ENCODE data around the gene ANKRD34A. TPM values are rescaled to one million over a fixed set of nuclear protein-coding genes. Genes with fewer than 3 reads are reported as not detected.

The ANKRD34A gene
- total RNA-seq, 1 donor from 2014 or later = 1.2 TPM

GRCh38 chr1:145944532-145944931 lies 19.8 kb downstream of the ANKRD34A start:
- H3K9me3 Mint-ChIP-seq (ENCODE audit: low read depth) = no peaks in the 10 kb centered on the region
- no peaks in the 10 kb centered on the region for H3K27me3 Mint-ChIP-seq (ENCODE audit: low read depth)
- DNase-seq (ENCODE audit: low spot score) = no peak
- no peak overlapping the region for H3K27ac Mint-ChIP-seq (ENCODE audit: unreplicated experiment)
- peaks cover 3% of the 10 kb centered on the region for H3K4me1 Mint-ChIP-seq (ENCODE audit: low read depth)
- no peak overlapping the region for H3K4me3 Mint-ChIP-seq (ENCODE audit: unreplicated experiment)
- no peak for TF ChIP-seq CTCF (IDR thresholded peaks at IDR 0.05)
- peaks cover 3% of the 10 kb centered on the region for H3K36me3 Mint-ChIP-seq (ENCODE audit: low read depth)

GRCh38 chr1:145942871-145943270 lies 21.5 kb downstream of the ANKRD34A start:
- H3K27ac Mint-ChIP-seq (ENCODE audit: unreplicated experiment) = peak overlapping the region; percentile 37

GRCh38 chr1:145942405-145942804 lies 22.0 kb downstream of the ANKRD34A start:
- no peaks in the 10 kb centered on the region for H3K9me3 Mint-ChIP-seq (ENCODE audit: low read depth)
- peaks cover 1% of the 10 kb centered on the region for H3K36me3 Mint-ChIP-seq (ENCODE audit: low read depth)
- no peaks in the 10 kb centered on the region for H3K27me3 Mint-ChIP-seq (ENCODE audit: low read depth)
- no peak for DNase-seq (ENCODE audit: low spot score)
- H3K27ac Mint-ChIP-seq (ENCODE audit: unreplicated experiment) = no peak overlapping the region
- TF ChIP-seq CTCF (IDR thresholded peaks at IDR 0.05) = no peak
- H3K4me1 Mint-ChIP-seq (ENCODE audit: low read depth) = no peaks in the 10 kb centered on the region
- no peak overlapping the region for H3K4me3 Mint-ChIP-seq (ENCODE audit: unreplicated experiment)

More at GRCh38 chr1:145942871-145943270, 21.5 kb downstream of the ANKRD34A start:
- Mint-ChIP-seq H3K9me3 (ENCODE audit: low read depth) (no peaks in the 10 kb centered on the region), H3K36me3 (ENCODE audit: low read depth) (peaks cover 1% of the 10 kb centered on the region), H3K27me3 (ENCODE audit: low read depth) (no peaks in the 10 kb centered on the region), H3K4me1 (ENCODE audit: low read depth) (no peaks in the 10 kb centered on the region), H3K4me3 (ENCODE audit: unreplicated experiment) (no peak overlapping the region)
- no peak for TF ChIP-seq CTCF (IDR thresholded peaks at IDR 0.05)
- no peak for DNase-seq (ENCODE audit: low spot score)

GRCh38 chr1:145937436-145937835 lies 26.9 kb downstream of the ANKRD34A start:
- Mint-ChIP-seq H3K4me1 (ENCODE audit: low read depth) (no peaks in the 10 kb centered on the region), H3K4me3 (ENCODE audit: unreplicated experiment) (no peak overlapping the region), H3K36me3 (ENCODE audit: low read depth) (peaks cover 14% of the 10 kb centered on the region), H3K27ac (ENCODE audit: unreplicated experiment) (no peak overlapping the region), H3K9me3 (ENCODE audit: low read depth) (no peaks in the 10 kb centered on the region), H3K27me3 (ENCODE audit: low read depth) (no peaks in the 10 kb centered on the region)
- no peak for DNase-seq (ENCODE audit: low spot score)
- no peak for TF ChIP-seq CTCF (IDR thresholded peaks at IDR 0.05)

GRCh38 chr1:145936247-145936646 lies 28.1 kb downstream of the ANKRD34A start:
- Mint-ChIP-seq H3K27me3 (ENCODE audit: low read depth) (no peaks in the 10 kb centered on the region), H3K9me3 (ENCODE audit: low read depth) (no peaks in the 10 kb centered on the region), H3K4me3 (ENCODE audit: unreplicated experiment) (no peak overlapping the region), H3K27ac (ENCODE audit: unreplicated experiment) (peak overlapping the region; percentile 5), H3K36me3 (ENCODE audit: low read depth) (peaks cover 15% of the 10 kb centered on the region), H3K4me1 (ENCODE audit: low read depth) (no peaks in the 10 kb centered on the region)
- DNase-seq (ENCODE audit: low spot score) = no peak
- TF ChIP-seq CTCF (IDR thresholded peaks at IDR 0.05) = no peak
